Measurements from ENCODE around the gene KIFAP3.
"Not testable (repeated sequence)": the region's sequence is repeated elsewhere in the genome, so short reads cannot be mapped to it uniquely, and the experiment has no call there.

KIFAP3 gene

GRCh38 chr1:169924063-169924462 is 150.4 kb downstream of the KIFAP3 start:
- ChIA-PET CTCF (no interaction called here), POLR2A (no interaction called here)
- no peak for TF ChIP-seq FOXK2 (IDR thresholded peaks at IDR 0.05)
- no peak for TF ChIP-seq NFRKB (IDR thresholded peaks at IDR 0.05)
- no peak for TF ChIP-seq FOXM1 (IDR thresholded peaks at IDR 0.05; ENCODE audit: borderline replicate concordance)
- TF ChIP-seq SP1 (IDR thresholded peaks at IDR 0.05), result no peak
- no peak for TF ChIP-seq CTBP1 (IDR thresholded peaks at IDR 0.05; ENCODE audit: borderline replicate concordance)
- TF ChIP-seq SUZ12 (IDR thresholded peaks at IDR 0.05), result no peak
- TF ChIP-seq ARNT (IDR thresholded peaks at IDR 0.05), result no peak
- DNase-seq (ENCODE audit: extremely low spot score), result no peak

- TF ChIP-seq BHLHE40 (IDR thresholded peaks at IDR 0.05; ENCODE audit: borderline replicate concordance) (no peak), NFRKB (IDR thresholded peaks at IDR 0.05) (no peak), SUZ12 (IDR thresholded peaks at IDR 0.05) (no peak), ZNF384 (IDR thresholded peaks at IDR 0.05) (no peak), LEF1 (IDR thresholded peaks at IDR 0.05; ENCODE audit: borderline replicate concordance) (no peak), HDGF (IDR thresholded peaks at IDR 0.05; ENCODE audit: borderline replicate concordance) (no peak), FOXK2 (IDR thresholded peaks at IDR 0.05) (no peak), PKNOX1 (IDR thresholded peaks at IDR 0.05) (no peak), SP1 (IDR thresholded peaks at IDR 0.05) (no peak), FOXM1 (IDR thresholded peaks at IDR 0.05; ENCODE audit: borderline replicate concordance) (no peak), TARDBP (IDR thresholded peaks at IDR 0.05) (no peak), CTBP1 (IDR thresholded peaks at IDR 0.05; ENCODE audit: borderline replicate concordance) (no peak), FOXA1 (IDR thresholded peaks at IDR 0.05) (no peak), ARNT (IDR thresholded peaks at IDR 0.05) (no peak), ELF4 (IDR thresholded peaks at IDR 0.05) (no peak), L3MBTL2 (conservative IDR thresholded peaks at IDR 0.05) (no peak)
- CTCF ChIA-PET, result no interaction called here
- no peak for DNase-seq (ENCODE audit: extremely low spot score)
- POLR2A ChIA-PET, result no interaction called here
Measured at GRCh38 chr1:169921080-169921479, 153.4 kb downstream of the KIFAP3 start.

- TF ChIP-seq FOXA1 (IDR thresholded peaks at IDR 0.05), result no peak
- no peak for TF ChIP-seq FOXM1 (IDR thresholded peaks at IDR 0.05; ENCODE audit: borderline replicate concordance)
- no peak for TF ChIP-seq LEF1 (IDR thresholded peaks at IDR 0.05; ENCODE audit: borderline replicate concordance)
- no peak for TF ChIP-seq NFRKB (IDR thresholded peaks at IDR 0.05)
- no peak for TF ChIP-seq CTBP1 (IDR thresholded peaks at IDR 0.05; ENCODE audit: borderline replicate concordance)
- TF ChIP-seq PKNOX1 (IDR thresholded peaks at IDR 0.05), result no peak
- TF ChIP-seq SUZ12 (IDR thresholded peaks at IDR 0.05), result no peak
- no peak for TF ChIP-seq ARNT (IDR thresholded peaks at IDR 0.05)
- no peak for TF ChIP-seq ELF4 (IDR thresholded peaks at IDR 0.05)
- TF ChIP-seq FOXK2 (IDR thresholded peaks at IDR 0.05), result no peak
- ChIA-PET POLR2A (no interaction called here), CTCF (no interaction called here)
- no peak for DNase-seq (ENCODE audit: extremely low spot score)
Measured at GRCh38 chr1:169918927-169919326, 155.6 kb downstream of the KIFAP3 start.

- DNase-seq (ENCODE audit: extremely low spot score); CTCF ChIA-PET: not testable (repeated sequence)
- POLR2A ChIA-PET, result interaction anchor here (2.4 kb wide), 1 partner anchor 24 kb away, joined by 8 read pairs; the partner anchor contains the start of gene SCYL3
Measured at GRCh38 chr1:169918220-169918619, 156.3 kb downstream of the KIFAP3 start.

- TF ChIP-seq L3MBTL2 (conservative IDR thresholded peaks at IDR 0.05), result no peak
- no peak for TF ChIP-seq ELF4 (IDR thresholded peaks at IDR 0.05)
- TF ChIP-seq CTBP1 (IDR thresholded peaks at IDR 0.05; ENCODE audit: borderline replicate concordance), result no peak
- TF ChIP-seq FOXM1 (IDR thresholded peaks at IDR 0.05; ENCODE audit: borderline replicate concordance), result no peak
- TF ChIP-seq TARDBP (IDR thresholded peaks at IDR 0.05), result no peak
- no peak for TF ChIP-seq SP1 (IDR thresholded peaks at IDR 0.05)
- TF ChIP-seq BHLHE40 (IDR thresholded peaks at IDR 0.05; ENCODE audit: borderline replicate concordance), result no peak
- no peak for TF ChIP-seq ZNF384 (IDR thresholded peaks at IDR 0.05)
- no peak for TF ChIP-seq SUZ12 (IDR thresholded peaks at IDR 0.05)
- TF ChIP-seq LEF1 (IDR thresholded peaks at IDR 0.05; ENCODE audit: borderline replicate concordance), result no peak
- TF ChIP-seq PKNOX1 (IDR thresholded peaks at IDR 0.05), result no peak
- no peak for TF ChIP-seq FOXK2 (IDR thresholded peaks at IDR 0.05)
- no peak for TF ChIP-seq NFRKB (IDR thresholded peaks at IDR 0.05)
- no peak for TF ChIP-seq HDGF (IDR thresholded peaks at IDR 0.05; ENCODE audit: borderline replicate concordance)
- TF ChIP-seq FOXA1 (IDR thresholded peaks at IDR 0.05), result no peak
- no peak for TF ChIP-seq ARNT (IDR thresholded peaks at IDR 0.05)
- CTCF ChIA-PET, result interaction anchor here (0.6 kb wide), 1 partner anchor 540 kb away, joined by 6 read pairs; no protein-coding TSS in a partner anchor
- POLR2A ChIA-PET, result no interaction called here
- DNase-seq (ENCODE audit: extremely low spot score), result no peak
Measured at GRCh38 chr1:169915150-169915549, 159.3 kb downstream of the KIFAP3 start.

GRCh38 chr1:169914531-169914930 is 160.0 kb downstream of the KIFAP3 start:
- CTCF ChIA-PET, result no interaction called here
- POLR2A ChIA-PET, result no interaction called here
- TF ChIP-seq FOXK2 (IDR thresholded peaks at IDR 0.05) (no peak), LEF1 (IDR thresholded peaks at IDR 0.05; ENCODE audit: borderline replicate concordance) (no peak), ELF4 (IDR thresholded peaks at IDR 0.05) (no peak), CTBP1 (IDR thresholded peaks at IDR 0.05; ENCODE audit: borderline replicate concordance) (no peak), L3MBTL2 (conservative IDR thresholded peaks at IDR 0.05) (no peak), HDGF (IDR thresholded peaks at IDR 0.05; ENCODE audit: borderline replicate concordance) (no peak), NFRKB (IDR thresholded peaks at IDR 0.05) (no peak), PKNOX1 (IDR thresholded peaks at IDR 0.05) (no peak), TARDBP (IDR thresholded peaks at IDR 0.05) (no peak), FOXA1 (IDR thresholded peaks at IDR 0.05) (no peak), ARNT (IDR thresholded peaks at IDR 0.05) (no peak), FOXM1 (IDR thresholded peaks at IDR 0.05; ENCODE audit: borderline replicate concordance) (no peak), BHLHE40 (IDR thresholded peaks at IDR 0.05; ENCODE audit: borderline replicate concordance) (no peak), ZNF384 (IDR thresholded peaks at IDR 0.05) (no peak), SUZ12 (IDR thresholded peaks at IDR 0.05) (no peak), SP1 (IDR thresholded peaks at IDR 0.05) (no peak)
- DNase-seq (ENCODE audit: extremely low spot score), result no peak
